ENCODE data around the gene TBKBP1. TPM values are rescaled to one million over a fixed set of nuclear protein-coding genes. Genes with fewer than 3 reads are reported as not detected.

TBKBP1 gene
- 112 and 143 TPM in 2 replicates for total RNA-seq
- polyA plus RNA-seq, result 22.6 and 30.2 TPM in 2 replicates

- Histone ChIP-seq H3K27me3 (no peaks in the 10 kb centered on the region), H3K36me3 (peaks cover under 1% of the 10 kb centered on the region), H3K27ac (peak within 1 kb of the TSS; percentile 95), H3K4me3 (peak within 1 kb of the TSS; percentile 55), H3K9me3 (ENCODE audit: low read depth) (no peaks in the 10 kb centered on the region), H3K4me1 (ENCODE audit: low read depth) (peaks cover 22% of the 10 kb centered on the region)
- TF ChIP-seq CTCF (IDR thresholded peaks at IDR 0.05; ENCODE audit: low read depth, low read length), result no peak
- peak; percentile 81 to 92 for DNase-seq (ENCODE audit: low read depth in 1 of 2, low spot score in 1 of 2)
Measured at GRCh38 chr17:47693731-47694580, at the start of gene TBKBP1. TSS of gene TBKBP1 (plus strand) at chr17:47694161. CDS start at chr17:47696113, 1,952 bp downstream.

- Histone ChIP-seq H3K4me3 (no peak overlapping the region), H3K4me1 (ENCODE audit: low read depth) (no peaks in the 10 kb centered on the region), H3K36me3 (no peaks in the 10 kb centered on the region), H3K27ac (no peak overlapping the region), H3K9me3 (ENCODE audit: low read depth) (no peaks in the 10 kb centered on the region), H3K27me3 (no peaks in the 10 kb centered on the region)
- TF ChIP-seq CTCF (IDR thresholded peaks at IDR 0.05; ENCODE audit: low read depth, low read length), result no peak
- DNase-seq (ENCODE audit: low read depth in 1 of 2, low spot score in 1 of 2), result peak in 1 of 2 donors; percentile 27
Measured at GRCh38 chr17:47644324-47644723, 49.6 kb upstream of the TBKBP1 start.

- H3K36me3 ChIP-seq, result peaks cover 26% of the 10 kb centered on the region
- no peaks in the 10 kb centered on the region for H3K27me3 ChIP-seq
- H3K27ac ChIP-seq, result peak within 1 kb of the TSS; percentile 80
- peaks cover 9% of the 10 kb centered on the region for H3K4me1 ChIP-seq (ENCODE audit: low read depth)
- peak; percentile 99 to 100 for DNase-seq (ENCODE audit: low read depth in 1 of 2, low spot score in 1 of 2)
- H3K9me3 ChIP-seq (ENCODE audit: low read depth), result no peaks in the 10 kb centered on the region
- TF ChIP-seq CTCF (IDR thresholded peaks at IDR 0.05; ENCODE audit: low read depth, low read length), result no peak
- H3K4me3 ChIP-seq, result peak within 1 kb of the TSS; percentile 65
Measured at GRCh38 chr17:47649153-47649971, 44.6 kb upstream of the TBKBP1 start, which contains the start of gene KPNB1. TSS of gene KPNB1 (plus strand) at chr17:47649919. CDS start at chr17:47650245, 326 bp downstream.

GRCh38 chr17:47649972-47650524 is 43.9 kb upstream of the TBKBP1 start:
- DNase-seq (ENCODE audit: low read depth in 1 of 2, low spot score in 1 of 2), result no peak
- TF ChIP-seq CTCF (IDR thresholded peaks at IDR 0.05; ENCODE audit: low read depth, low read length), result no peak
- peak overlapping the region; percentile 65 for H3K4me3 ChIP-seq
- H3K27ac ChIP-seq, result peak overlapping the region; percentile 74
- peaks cover 32% of the 10 kb centered on the region for H3K36me3 ChIP-seq
- H3K9me3 ChIP-seq (ENCODE audit: low read depth), result no peaks in the 10 kb centered on the region
- no peaks in the 10 kb centered on the region for H3K27me3 ChIP-seq
- H3K4me1 ChIP-seq (ENCODE audit: low read depth), result peaks cover 9% of the 10 kb centered on the region
